ENCODE results near the gene MMD.
A peak's percentile ranks its signal among the peaks of the same experiment; 100 is the strongest.
"Not testable (repeated sequence)": the region's sequence is repeated elsewhere in the genome, so short reads cannot be mapped to it uniquely, and the experiment has no call there.

MMD gene

GRCh38 chr17:55432358-55433028, 10.9 kb upstream of the MMD start:
- Histone ChIP-seq H3K27ac (peak overlapping the region; percentile 74), H2AFZ (no peak overlapping the region), H3K79me2 (no peaks in the 10 kb centered on the region), H3K9ac (no peak overlapping the region), H3K4me1 (peaks cover 26% of the 10 kb centered on the region), H3K36me3 (ENCODE audit: control insufficient read depth, insufficient read depth, low read length) (no peaks in the 10 kb centered on the region), H3K27me3 (ENCODE audit: control insufficient read depth, insufficient read depth, low read length) (no peaks in the 10 kb centered on the region), H3K4me2 (ENCODE audit: low read length) (peak overlapping the region; percentile 31), H3K9me3 (ENCODE audit: control insufficient read depth, low read length) (no peaks in the 10 kb centered on the region), H3K4me3 (ENCODE audit: low read depth, low read length) (peak overlapping the region; percentile 25)
- TF ChIP-seq, protein P1, sequence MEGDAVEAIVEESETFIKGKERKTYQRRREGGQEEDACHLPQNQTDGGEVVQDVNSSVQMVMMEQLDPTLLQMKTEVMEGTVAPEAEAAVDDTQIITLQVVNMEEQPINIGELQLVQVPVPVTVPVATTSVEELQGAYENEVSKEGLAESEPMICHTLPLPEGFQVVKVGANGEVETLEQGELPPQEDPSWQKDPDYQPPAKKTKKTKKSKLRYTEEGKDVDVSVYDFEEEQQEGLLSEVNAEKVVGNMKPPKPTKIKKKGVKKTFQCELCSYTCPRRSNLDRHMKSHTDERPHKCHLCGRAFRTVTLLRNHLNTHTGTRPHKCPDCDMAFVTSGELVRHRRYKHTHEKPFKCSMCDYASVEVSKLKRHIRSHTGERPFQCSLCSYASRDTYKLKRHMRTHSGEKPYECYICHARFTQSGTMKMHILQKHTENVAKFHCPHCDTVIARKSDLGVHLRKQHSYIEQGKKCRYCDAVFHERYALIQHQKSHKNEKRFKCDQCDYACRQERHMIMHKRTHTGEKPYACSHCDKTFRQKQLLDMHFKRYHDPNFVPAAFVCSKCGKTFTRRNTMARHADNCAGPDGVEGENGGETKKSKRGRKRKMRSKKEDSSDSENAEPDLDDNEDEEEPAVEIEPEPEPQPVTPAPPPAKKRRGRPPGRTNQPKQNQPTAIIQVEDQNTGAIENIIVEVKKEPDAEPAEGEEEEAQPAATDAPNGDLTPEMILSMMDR (IDR thresholded peaks at IDR 0.05): no peak

GRCh38 chr17:55431914-55432313, 10.3 kb upstream of the MMD start:
- not testable (repeated sequence) for H3K4me3 ChIP-seq (ENCODE audit: low read depth, low read length); H3K9ac ChIP-seq; H2AFZ ChIP-seq; H3K27ac ChIP-seq; H3K4me2 ChIP-seq (ENCODE audit: low read length); H3K9me3 ChIP-seq (ENCODE audit: control insufficient read depth, low read length); H3K27me3 ChIP-seq (ENCODE audit: control insufficient read depth, insufficient read depth, low read length); H3K79me2 ChIP-seq; H3K36me3 ChIP-seq (ENCODE audit: control insufficient read depth, insufficient read depth, low read length)
- H3K4me1 ChIP-seq: peaks cover 20% of the 10 kb centered on the region

GRCh38 chr17:55430541-55431288, 9.1 kb upstream of the MMD start:
- no peak overlapping the region for H3K4me2 ChIP-seq (ENCODE audit: low read length)
- H3K27ac ChIP-seq: peak overlapping the region; percentile 62
- H3K36me3 ChIP-seq (ENCODE audit: control insufficient read depth, insufficient read depth, low read length): no peaks in the 10 kb centered on the region
- H3K4me3 ChIP-seq (ENCODE audit: low read depth, low read length): no peak overlapping the region
- TF ChIP-seq, protein P1 (IDR thresholded peaks at IDR 0.05): no peak
- H3K9me3 ChIP-seq (ENCODE audit: control insufficient read depth, low read length): no peaks in the 10 kb centered on the region
- no peaks in the 10 kb centered on the region for H3K79me2 ChIP-seq
- H3K4me1 ChIP-seq: peaks cover 17% of the 10 kb centered on the region
- H2AFZ ChIP-seq: peak overlapping the region; percentile 17
- no peaks in the 10 kb centered on the region for H3K27me3 ChIP-seq (ENCODE audit: control insufficient read depth, insufficient read depth, low read length)
- no peak overlapping the region for H3K9ac ChIP-seq

DNA sequence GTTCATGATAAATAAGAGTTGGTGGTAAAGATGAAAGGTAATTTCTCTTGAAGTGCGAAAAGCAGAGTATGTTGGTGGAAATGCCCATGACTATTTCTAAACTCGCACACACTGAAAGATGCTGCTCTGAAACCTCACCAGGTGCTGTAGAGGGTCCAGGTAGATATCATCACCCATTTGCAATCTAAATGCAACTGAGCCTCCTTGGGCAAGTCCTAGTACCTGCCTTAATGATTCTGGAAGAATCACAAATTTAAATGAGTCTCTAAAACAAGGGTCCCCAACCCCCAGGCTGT, 5.9 kb upstream of the MMD start:
- Histone ChIP-seq H2AFZ (no peak overlapping the region), H3K4me3 (ENCODE audit: low read depth, low read length) (no peak overlapping the region), H3K27me3 (ENCODE audit: control insufficient read depth, insufficient read depth, low read length) (no peaks in the 10 kb centered on the region), H3K36me3 (ENCODE audit: control insufficient read depth, insufficient read depth, low read length) (no peaks in the 10 kb centered on the region), H3K9me3 (ENCODE audit: control insufficient read depth, low read length) (no peaks in the 10 kb centered on the region), H3K79me2 (no peaks in the 10 kb centered on the region), H3K4me1 (peaks cover 16% of the 10 kb centered on the region), H3K27ac (no peak overlapping the region), H3K4me2 (ENCODE audit: low read length) (no peak overlapping the region), H3K9ac (no peak overlapping the region)
- TF ChIP-seq, protein P1 (IDR thresholded peaks at IDR 0.05): no peak

GRCh38 chr17:55426851-55427586, 5.4 kb upstream of the MMD start:
- no peak overlapping the region for H3K4me3 ChIP-seq (ENCODE audit: low read depth, low read length)
- peaks cover 13% of the 10 kb centered on the region for H3K4me1 ChIP-seq
- H3K9ac ChIP-seq: no peak overlapping the region
- H3K36me3 ChIP-seq (ENCODE audit: control insufficient read depth, insufficient read depth, low read length): no peaks in the 10 kb centered on the region
- H2AFZ ChIP-seq: peak overlapping the region; percentile 17
- TF ChIP-seq, protein P1 (IDR thresholded peaks at IDR 0.05): no peak
- no peaks in the 10 kb centered on the region for H3K9me3 ChIP-seq (ENCODE audit: control insufficient read depth, low read length)
- no peaks in the 10 kb centered on the region for H3K79me2 ChIP-seq
- no peaks in the 10 kb centered on the region for H3K27me3 ChIP-seq (ENCODE audit: control insufficient read depth, insufficient read depth, low read length)
- no peak overlapping the region for H3K27ac ChIP-seq
- no peak overlapping the region for H3K4me2 ChIP-seq (ENCODE audit: low read length)
